Loucy (cell line): ENCODE results near the gene INPP4A.

Source experiments
- H2AFZ ChIP-seq: fragments of 200-600 bp; sonication (generic); 2 replicates; pipeline ENCODE4 v1.6.0; 2016; ENCODE audit warnings: antibody characterized with exemption, mild to moderate bottlenecking, low read length, moderate library complexity
- H3F3A ChIP-seq: fragments of 200-600 bp; 2 replicates; pipeline ENCODE4 v1.6.0; 2016; ENCODE audit warnings: antibody characterized with exemption, low read depth, mild to moderate bottlenecking
- H3K27me3 ChIP-seq: fragments of 200-600 bp; sonication (generic); 2 replicates; pipeline ENCODE4 v1.6.1; 2014; ENCODE audit warnings: low read length, mild to moderate bottlenecking; ENCODE audit not compliant: insufficient read depth, poor library complexity, severe bottlenecking
- H3K36me3 ChIP-seq: fragments of 200-600 bp; sonication (generic); 2 replicates; pipeline ENCODE4 v1.6.1; 2016; ENCODE audit warnings: low read length; ENCODE audit not compliant: insufficient read depth
- H3K4me1 ChIP-seq: fragments of 200-600 bp; sonication (generic); 2 replicates; pipeline ENCODE4 v1.5.1; 2014; ENCODE audit warnings: low read length, mild to moderate bottlenecking; ENCODE audit not compliant: insufficient read depth, poor library complexity, severe bottlenecking
- H3K4me2 ChIP-seq: fragments of 200-600 bp; sonication (generic); 2 replicates; pipeline ENCODE4 v1.6.0; 2014; ENCODE audit warnings: antibody characterized with exemption, low read length, low read depth, mild to moderate bottlenecking; ENCODE audit not compliant: poor library complexity, severe bottlenecking
- H3K4me3 ChIP-seq: fragments of 200-600 bp; sonication (generic); 2 replicates; pipeline ENCODE4 v1.5.1; 2014; ENCODE audit warnings: low read length, mild to moderate bottlenecking, mixed read lengths; ENCODE audit not compliant: poor library complexity, severe bottlenecking
- H3K79me2 ChIP-seq: fragments of 200-600 bp; sonication (generic); 2 replicates; pipeline ENCODE4 v1.6.1; 2014; ENCODE audit warnings: low read length; ENCODE audit not compliant: insufficient read depth
- H3K9ac ChIP-seq: fragments of 200-600 bp; sonication (generic); 2 replicates; pipeline ENCODE4 v1.6.0; 2014; ENCODE audit warnings: mild to moderate bottlenecking, low read depth, low read length, moderate library complexity; ENCODE audit not compliant: poor library complexity, severe bottlenecking
- H3K9me2 ChIP-seq: fragments of 200-600 bp; sonication (generic); replicated peaks from 2 replicates; pipeline ENCODE4 v1.6.1; 2016; ENCODE audit warnings: low read depth, low read length, mixed read lengths
- H3K9me3 ChIP-seq: fragments of 200-600 bp; sonication (generic); 2 replicates; pipeline ENCODE4 v1.6.1; 2014; ENCODE audit warnings: mild to moderate bottlenecking, antibody characterized with exemption, low read length, low read depth; ENCODE audit not compliant: insufficient read depth
- H4K20me1 ChIP-seq: fragments of 200-600 bp; sonication (generic); 2 replicates; pipeline ENCODE4 v1.6.0; 2014; ENCODE audit warnings: antibody characterized with exemption, low read length, mild to moderate bottlenecking; ENCODE audit not compliant: insufficient read depth, poor library complexity, severe bottlenecking
- CTCF ChIP-seq: fragments of 200-600 bp; sonication (generic); conservative IDR thresholded peaks from 2 replicates; pipeline ENCODE4 v1.5.1; 2014; ENCODE audit warnings: mild to moderate bottlenecking, antibody characterized with exemption, low read length
- EZH2phosphoT487 ChIP-seq: fragments of 200-600 bp; IDR thresholded peaks from 2 replicates; pipeline ENCODE4 v1.6.1; 2018; ENCODE audit warnings: antibody characterized with exemption, mild to moderate bottlenecking, moderate library complexity, borderline replicate concordance

INPP4A gene

GRCh38 chr2:98572211-98572610 lies 127.6 kb downstream of the INPP4A start:
- TF ChIP-seq CTCF (no peak), EZH2phosphoT487 (no peak)
- H4K20me1 ChIP-seq, result no peaks in the 10 kb centered on the region
- no peaks in the 10 kb centered on the region for H3K9me3 ChIP-seq
- no peaks in the 10 kb centered on the region for H3K27me3 ChIP-seq
- H2AFZ ChIP-seq, result no peak overlapping the region
- H3K4me2 ChIP-seq, result no peak overlapping the region
- no peak overlapping the region for H3K9ac ChIP-seq
- no peaks in the 10 kb centered on the region for H3K4me1 ChIP-seq
- no peaks in the 10 kb centered on the region for H3K79me2 ChIP-seq
- H3K36me3 ChIP-seq, result peaks cover 35% of the 10 kb centered on the region; the same call in 1 of the 2 replicates
- H3K4me3 ChIP-seq, result no peak overlapping the region
- no peaks in the 10 kb centered on the region for H3K9me2 ChIP-seq
- H3F3A ChIP-seq, result no peaks in the 10 kb centered on the region

- no peaks in the 10 kb centered on the region for H3K27me3 ChIP-seq
- H3K79me2 ChIP-seq, result no peaks in the 10 kb centered on the region
- H3K9me3 ChIP-seq, result no peaks in the 10 kb centered on the region
- no peak overlapping the region for H3K9ac ChIP-seq
- peaks cover 39% of the 10 kb centered on the region; the same call in 1 of the 2 replicates for H3K36me3 ChIP-seq
- no peaks in the 10 kb centered on the region for H3F3A ChIP-seq
- no peaks in the 10 kb centered on the region for H3K9me2 ChIP-seq
- H3K4me2 ChIP-seq, result no peak overlapping the region
- no peak for TF ChIP-seq CTCF
- TF ChIP-seq EZH2phosphoT487, result no peak
- H2AFZ ChIP-seq, result no peak overlapping the region
- no peak overlapping the region for H3K4me3 ChIP-seq
- H3K4me1 ChIP-seq, result no peaks in the 10 kb centered on the region
- H4K20me1 ChIP-seq, result no peaks in the 10 kb centered on the region
These were observed 128.0 kb downstream of the INPP4A start for GRCh38 chr2:98572676-98573075.

GRCh38 chr2:98573426-98573825 lies 128.8 kb downstream of the INPP4A start:
- no peaks in the 10 kb centered on the region for H3K79me2 ChIP-seq
- no peaks in the 10 kb centered on the region for H3K9me3 ChIP-seq
- no peaks in the 10 kb centered on the region for H4K20me1 ChIP-seq
- peaks cover 34% of the 10 kb centered on the region; the same call in 1 of the 2 replicates for H3K36me3 ChIP-seq
- no peaks in the 10 kb centered on the region for H3K9me2 ChIP-seq
- no peaks in the 10 kb centered on the region for H3K4me1 ChIP-seq
- TF ChIP-seq EZH2phosphoT487 (no peak), CTCF (no peak)
- no peak overlapping the region for H3K4me2 ChIP-seq
- no peak overlapping the region for H3K9ac ChIP-seq
- no peak overlapping the region for H3K4me3 ChIP-seq
- H3K27me3 ChIP-seq, result no peaks in the 10 kb centered on the region
- H2AFZ ChIP-seq, result no peak overlapping the region
- no peaks in the 10 kb centered on the region for H3F3A ChIP-seq
